Mesenteric fat pad (tissue), 1 donor: ENCODE data around the gene RYR2. TPM values are rescaled to one million over a fixed set of nuclear protein-coding genes. Genes with fewer than 3 reads are reported as not detected.

ENCODE experiments used
- DNase-seq: peaks from one replicate; pipeline ENCODE4 v3.0.0-alpha.2; 2020; ENCODE audit warnings: low spot score
- total RNA-seq: library from RNA; stranded (reverse); fragmentation: NEBNext Ultra II Directional; extraction: Animal tissue kit (Norgen Biotek cat#: 25700); gene quantifications from one replicate; pipeline ENCODE4 v1.2.1, GENCODE V29; 2021
- donor health status: DM: yes; HTN: yes; CAD: no.

Gene RYR2
- total RNA-seq, 1 donor from 2014 or later = 0.45 TPM

DNA sequence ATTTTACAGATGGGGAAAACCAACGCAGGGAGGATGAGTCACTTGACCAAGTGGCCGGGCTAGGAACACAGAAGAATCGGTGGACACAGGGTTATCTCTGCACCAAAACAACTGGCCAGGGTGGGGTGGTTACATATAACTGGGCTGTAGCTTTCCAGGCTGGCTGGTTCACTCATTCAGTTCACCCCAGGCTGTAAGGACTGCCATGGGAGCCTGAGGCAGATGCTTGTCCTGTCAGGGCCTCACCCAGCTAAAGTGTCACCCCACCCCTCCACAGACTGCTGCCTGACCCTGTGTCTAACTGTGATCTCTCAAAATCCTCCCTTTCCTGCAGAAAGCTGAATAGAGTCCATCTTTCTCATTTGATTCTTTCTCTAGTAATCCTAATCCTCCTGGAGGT, 387.3 kb downstream of the RYR2 start:
- no peak for DNase-seq

DNA sequence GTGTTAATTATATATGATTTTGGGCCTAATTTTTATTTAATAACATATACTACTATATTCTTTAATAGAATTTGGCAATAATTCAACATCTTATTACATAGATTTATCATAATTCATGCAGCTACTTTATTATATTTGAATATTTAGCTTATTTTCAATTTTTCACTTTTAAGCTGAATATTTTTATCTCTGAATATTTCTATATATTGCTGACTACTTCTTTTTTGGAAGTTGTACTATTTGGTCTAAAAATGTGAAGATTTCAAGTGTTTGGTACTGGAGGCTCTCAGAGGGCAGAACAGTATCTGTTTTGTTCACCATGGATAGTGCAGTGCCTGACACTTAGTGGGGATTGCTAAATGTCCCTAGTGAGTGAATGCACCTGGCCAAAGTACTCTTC, 389.5 kb downstream of the RYR2 start:
- DNase-seq = no peak

DNA sequence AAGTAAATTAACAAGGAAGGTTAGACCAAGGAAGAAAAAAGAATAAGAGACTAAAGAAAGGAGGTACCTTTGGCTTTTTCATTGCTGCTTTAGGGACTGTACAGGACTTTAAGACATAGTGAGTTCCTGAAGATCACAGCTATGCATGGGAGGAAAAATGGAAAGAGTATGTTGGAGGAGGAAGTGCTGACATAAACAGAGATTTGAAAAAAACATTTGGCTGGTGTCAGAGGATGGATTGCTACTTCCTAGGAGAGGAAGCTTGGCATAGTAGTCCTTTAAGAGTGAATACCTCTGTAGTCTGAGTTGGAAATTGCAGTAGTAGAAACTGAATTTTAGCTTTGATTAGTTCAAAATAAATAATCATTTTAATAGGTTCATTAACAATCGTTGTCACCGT, 398.4 kb downstream of the RYR2 start:
- no peak for DNase-seq

DNA sequence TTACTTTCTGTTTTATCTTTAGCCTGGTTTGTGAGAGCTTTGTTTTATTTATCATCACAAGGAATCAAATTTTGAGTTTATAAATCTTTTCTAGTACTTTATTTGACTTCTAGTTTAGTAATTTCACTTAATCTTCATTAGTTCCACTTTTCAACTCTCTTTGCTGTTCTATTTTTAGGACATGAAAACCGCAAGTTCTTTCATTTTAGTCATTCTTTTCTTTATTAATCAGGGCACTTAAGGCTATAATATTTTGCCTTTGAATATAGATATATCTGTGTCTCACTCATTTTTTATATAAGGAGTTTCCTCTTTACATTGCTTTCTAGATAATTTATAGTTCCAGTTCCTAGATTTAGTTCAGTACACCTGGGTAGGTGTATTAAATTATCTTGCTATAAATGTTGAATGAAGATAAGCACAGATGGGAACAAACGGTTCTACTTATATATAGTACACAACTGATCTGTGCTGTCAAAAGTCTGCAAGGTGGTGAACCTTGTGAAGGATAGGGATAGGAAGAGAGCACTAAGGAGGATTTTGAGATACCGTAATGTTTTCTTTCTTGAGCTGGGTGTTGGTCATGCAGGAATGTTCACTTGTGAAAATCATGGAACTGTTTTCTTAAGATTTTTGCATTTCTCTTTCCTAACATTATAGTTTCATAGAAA, 402.3 kb downstream of the RYR2 start:
- DNase-seq = no peak

DNA sequence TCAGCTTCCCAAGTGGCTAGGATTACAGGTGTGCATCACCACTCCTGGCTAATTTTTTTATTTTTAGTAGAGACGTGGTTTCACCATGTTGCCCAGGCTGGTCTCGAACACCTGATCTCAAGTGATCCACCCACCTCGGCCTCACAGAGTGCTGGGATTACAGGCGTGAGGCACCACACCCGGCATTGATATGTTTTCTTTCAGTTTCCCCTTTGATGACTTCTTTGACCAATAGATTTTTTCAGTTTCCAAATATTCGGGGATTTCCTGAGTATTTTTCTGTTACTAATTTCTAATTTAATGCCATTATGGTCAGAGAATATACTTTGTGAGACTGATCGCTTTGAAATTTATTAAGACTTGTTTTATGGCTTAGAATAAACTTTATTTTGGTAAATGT, 406.1 kb downstream of the RYR2 start:
- no peak for DNase-seq

DNA sequence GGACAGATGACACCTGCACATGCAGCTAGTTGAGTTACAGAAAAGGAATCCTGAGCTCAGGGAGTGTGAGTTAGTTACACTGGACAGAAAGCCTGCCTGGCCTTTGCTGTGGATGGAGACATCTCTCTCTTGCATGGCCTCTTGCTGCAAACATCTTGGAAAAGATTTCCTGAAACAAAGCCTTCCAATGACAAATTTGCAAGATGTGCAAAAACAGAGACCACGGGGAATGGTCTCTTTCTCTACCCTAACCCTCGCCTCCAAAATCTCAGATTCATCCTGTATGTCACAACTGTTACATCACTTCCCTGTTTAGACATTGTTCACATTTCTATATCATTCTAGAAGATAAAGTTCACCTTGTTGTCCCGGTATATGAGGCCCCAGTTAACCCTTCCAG, 415.6 kb downstream of the RYR2 start:
- DNase-seq = no peak

DNA sequence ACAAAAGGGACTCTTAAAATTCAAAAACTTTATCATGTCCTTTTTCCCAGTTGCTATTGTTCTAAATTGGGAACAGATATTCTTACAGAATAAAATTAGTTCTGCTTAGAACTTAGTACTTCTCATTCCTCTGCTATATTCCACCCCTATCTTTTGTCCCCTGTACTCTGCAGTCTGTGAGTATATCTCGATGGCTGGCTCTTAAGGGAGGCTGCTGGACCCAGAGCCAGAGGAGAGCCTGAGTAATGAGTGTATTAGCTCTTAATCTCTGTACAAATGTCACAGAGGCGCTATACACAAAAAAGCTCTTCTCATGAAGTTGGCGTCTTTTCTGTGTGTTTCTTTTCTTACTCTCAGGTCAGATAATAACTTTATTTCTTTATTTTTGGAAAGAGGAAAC, 425.3 kb downstream of the RYR2 start:
- no peak for DNase-seq

DNA sequence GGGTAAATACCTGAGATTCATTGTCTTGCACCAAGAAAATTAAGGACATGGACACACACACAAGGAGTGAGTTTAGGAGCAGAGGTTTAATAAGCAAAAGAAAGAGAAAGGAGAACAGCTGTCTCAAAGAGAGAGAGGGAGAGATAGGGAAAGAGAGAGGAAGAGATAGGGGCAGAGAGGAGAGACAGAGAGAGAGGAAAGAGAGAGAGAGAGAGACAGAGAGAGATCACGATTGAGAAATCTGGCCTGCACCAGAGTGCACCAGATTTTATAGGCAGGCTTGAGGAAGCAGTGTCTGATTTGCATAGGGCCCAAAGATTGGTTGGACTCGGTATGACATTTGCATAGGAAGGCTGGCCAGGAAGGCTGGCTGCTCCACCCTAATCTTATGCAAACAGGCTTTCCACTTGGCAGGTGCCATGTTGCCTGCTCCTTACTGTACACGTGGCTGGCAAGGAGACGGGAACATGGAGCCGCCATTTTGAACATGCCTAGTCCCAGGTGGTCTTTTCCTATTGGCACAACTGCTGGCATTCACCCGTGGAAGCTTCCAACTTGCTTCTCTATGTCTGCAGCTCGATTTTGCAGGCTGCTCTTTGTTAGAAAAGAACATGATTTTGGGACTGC, 428.8 kb downstream of the RYR2 start:
- no peak for DNase-seq

DNA sequence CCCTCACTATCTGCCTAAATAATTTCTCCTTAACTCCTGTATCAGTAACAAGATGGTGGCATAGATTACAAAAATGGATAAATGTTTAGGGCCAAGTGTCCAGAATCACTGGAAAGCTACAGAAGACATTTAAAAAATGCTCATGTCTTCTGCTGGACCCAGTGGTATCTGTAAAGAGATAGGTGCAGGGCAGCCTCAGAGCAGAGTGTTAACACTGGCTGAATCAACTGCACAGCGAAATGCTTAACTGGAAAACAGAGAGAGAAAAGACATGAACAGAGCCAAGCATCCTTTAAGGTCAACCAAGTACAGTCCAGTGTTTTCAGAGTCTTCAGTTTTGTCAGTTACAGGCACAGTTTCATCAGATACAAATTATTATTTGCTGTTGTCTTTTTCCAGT, 429.4 kb downstream of the RYR2 start:
- no peak for DNase-seq

DNA sequence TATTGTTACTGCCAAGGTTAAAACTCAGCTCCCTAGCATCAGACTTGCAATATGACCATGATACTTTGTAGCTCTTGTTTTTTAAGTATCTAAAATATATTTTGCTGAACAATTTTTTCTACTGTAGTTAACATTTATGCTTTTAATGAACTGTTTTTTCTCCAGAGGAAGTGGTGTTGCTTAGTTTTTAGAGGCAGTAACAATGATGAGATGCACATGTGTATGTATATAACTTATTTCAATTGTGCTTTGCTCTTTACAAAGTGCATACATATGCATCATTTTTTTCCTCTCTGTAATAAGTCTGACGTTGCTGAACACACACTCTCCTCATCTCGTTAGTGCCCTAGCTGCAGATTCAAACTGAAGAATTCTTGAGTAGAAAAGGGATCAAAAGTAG, 430.0 kb downstream of the RYR2 start:
- no peak for DNase-seq

DNA sequence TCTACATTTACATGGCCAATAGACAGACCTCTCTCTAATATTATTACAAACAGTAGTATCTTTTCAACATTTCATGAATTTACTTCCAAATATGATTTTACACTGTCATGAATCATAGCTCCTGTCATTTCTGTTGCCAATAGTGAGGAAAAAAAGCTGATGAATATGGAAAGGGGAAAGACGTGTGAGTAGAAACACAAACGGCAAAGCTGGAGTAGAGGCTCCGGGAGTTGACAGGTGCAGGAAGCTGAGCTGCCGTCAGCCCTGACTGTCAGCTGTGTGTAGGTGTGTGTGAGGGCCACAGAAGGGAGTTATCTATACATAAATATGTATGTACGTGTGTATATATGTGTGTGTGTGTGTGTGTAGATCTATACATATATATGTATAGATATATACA, 431.9 kb downstream of the RYR2 start:
- DNase-seq = no peak

DNA sequence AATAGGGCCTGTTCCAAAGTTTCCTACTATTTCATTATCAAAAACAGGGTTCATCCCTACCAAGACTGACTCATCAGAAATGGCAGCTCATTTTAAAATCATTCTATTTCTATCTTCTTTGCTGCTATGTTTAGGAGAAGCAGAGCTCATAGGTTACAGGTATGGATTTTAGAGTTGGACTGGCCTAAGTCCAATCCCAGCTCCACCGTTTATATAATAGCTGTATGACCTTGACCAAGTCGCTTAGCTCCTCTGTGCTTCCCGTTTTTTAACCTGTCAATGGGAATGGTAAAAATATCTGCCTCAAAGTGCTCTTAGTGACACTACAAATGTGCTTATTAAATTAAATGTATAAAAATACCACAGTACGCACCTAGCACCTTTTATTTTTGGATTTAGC, 436.1 kb downstream of the RYR2 start:
- DNase-seq = no peak

DNA sequence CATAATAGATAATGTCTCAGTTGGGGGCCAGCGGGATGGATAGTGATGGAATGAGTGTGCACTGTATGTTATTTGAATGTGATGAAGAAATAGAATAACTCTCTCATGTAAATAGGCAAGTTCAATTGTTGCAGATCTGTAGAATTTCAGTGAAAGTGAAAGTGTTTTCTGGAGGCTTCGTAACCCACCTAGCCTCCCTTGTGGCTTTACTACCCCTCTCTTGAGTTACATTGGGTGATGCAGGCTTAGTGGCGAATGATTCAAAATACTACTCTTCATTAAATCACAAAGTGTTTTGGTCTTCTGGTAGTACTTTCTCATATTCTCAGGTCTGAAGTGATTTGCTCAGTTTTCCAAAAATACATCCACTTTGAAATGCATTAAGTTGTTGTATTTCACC, 436.9 kb downstream of the RYR2 start:
- DNase-seq = no peak

DNA sequence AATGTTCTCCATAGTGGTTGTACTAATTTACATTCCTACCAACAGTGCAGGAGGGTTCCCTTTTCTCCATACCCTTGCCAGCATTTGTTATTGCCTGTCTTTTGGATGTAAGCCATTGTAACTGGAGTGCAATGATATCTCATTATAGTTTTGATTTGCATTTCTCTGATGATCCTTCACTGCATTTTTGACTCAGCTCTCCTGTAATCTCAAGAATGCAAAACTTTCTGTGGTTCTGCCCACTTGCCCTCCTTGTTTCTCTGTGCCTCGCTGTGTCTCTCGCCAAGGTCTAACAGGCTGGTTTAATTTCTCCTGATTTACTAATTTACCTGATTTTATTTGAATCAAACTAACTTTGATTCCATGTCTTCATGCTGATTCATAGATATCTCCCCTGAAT, 440.8 kb downstream of the RYR2 start:
- no peak for DNase-seq

DNA sequence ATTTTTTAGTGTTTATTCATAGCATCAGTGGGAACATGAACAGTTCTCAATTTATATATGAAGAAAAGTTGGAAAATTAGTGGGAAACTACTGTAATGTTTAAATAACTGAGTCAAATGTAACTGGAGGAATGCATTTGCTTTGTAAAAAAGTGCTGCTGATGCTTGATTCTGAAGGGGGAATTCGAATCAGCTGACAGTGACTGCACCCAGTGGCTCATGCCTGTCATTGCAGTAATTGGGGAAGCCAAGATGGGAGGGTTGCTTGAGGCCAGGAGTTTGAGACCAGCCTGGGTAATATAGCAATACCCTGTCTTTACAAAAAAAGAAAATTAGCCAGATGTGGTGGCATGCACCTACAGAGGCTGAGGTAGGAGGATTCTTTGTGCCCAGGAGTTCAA, 450.4 kb downstream of the RYR2 start:
- no peak for DNase-seq

DNA sequence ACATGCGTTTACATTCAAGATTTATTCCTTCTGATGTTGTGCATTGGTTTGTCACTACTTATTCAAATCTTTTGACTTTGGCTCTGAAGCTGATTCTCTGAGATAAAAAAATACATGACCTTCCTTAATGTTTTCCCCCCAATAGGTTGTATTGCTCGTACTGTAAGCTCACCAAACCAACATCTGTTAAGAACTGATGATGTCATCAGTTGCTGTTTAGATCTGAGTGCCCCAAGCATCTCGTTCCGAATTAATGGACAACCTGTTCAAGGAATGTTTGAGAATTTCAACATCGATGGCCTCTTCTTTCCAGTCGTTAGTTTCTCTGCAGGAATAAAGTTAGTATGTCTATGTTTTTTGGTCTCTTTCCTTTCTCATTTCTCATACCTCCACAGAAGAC, 458.6 kb downstream of the RYR2 start:
- no peak for DNase-seq

DNA sequence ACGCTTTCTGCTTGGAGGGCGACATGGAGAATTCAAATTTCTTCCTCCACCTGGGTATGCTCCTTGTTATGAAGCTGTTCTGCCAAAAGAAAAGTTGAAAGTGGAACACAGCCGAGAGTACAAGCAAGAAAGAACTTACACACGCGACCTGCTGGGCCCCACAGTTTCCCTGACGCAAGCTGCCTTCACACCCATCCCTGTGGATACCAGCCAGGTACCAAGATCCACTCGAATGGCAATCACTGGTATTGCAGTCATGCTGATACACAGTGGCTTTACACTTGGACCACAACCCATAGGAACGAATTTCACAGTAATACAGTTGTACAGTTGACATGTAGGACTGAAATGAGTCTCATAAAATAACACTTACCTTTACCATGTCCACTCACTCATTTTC, 461.3 kb downstream of the RYR2 start:
- DNase-seq = no peak

DNA sequence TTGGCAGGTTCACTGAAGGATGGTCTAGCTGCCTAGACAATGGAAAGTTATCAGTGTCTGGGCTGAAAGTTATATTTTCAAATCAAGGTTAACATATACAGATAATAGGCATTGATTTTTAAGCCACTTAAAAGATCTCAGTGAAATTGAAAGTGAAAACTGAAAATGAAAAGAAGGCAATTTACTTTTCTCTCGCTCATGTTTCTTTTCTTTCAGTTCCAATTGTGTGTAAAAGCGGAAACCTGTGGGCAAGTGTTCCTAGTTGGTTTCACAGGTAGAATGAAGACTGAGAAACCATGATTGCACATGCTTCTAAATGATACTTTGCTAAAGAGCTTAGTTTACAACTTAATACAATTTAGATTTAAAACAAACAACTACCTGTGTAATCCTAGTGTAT, 465.0 kb downstream of the RYR2 start:
- DNase-seq = no peak

DNA sequence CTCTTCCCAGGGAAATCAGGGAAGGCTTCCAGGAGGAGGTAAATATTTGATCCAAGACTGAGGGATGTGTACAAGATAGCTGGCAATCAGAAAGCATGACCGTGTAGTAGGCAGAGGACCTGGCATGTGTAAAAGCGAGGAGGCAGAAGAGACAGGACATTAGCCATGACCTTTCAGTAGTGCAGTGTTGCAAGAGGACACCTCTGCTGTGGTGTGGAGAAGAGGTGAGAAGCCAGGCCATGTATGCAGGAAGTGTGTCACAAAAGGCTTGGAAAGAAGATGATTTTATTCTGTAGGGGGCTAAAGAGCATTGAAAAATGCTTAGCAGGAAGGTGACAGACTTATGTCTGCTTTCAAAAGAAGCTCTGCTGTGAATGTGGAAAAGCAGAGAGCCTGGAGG, 467.8 kb downstream of the RYR2 start:
- DNase-seq = no peak

DNA sequence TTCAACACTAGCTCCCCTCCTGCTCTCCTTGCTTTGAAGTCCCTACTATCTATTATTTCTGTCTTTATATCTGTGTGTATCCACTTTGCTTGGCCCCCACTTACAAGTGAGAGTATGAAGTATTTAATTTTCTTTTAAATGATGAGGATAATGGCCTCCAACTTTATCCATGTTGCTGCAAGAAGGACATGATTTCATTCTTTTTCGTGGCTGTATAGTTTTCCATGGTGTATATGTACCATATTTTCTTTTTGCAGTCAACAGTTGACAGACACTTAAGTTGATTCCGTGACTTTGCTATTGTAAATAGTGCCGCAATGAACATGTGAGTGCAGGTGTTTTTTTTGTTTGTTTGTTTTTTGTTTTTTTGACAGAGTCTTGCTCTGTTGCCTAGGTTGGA, 483.1 kb downstream of the RYR2 start:
- DNase-seq = no peak

DNA sequence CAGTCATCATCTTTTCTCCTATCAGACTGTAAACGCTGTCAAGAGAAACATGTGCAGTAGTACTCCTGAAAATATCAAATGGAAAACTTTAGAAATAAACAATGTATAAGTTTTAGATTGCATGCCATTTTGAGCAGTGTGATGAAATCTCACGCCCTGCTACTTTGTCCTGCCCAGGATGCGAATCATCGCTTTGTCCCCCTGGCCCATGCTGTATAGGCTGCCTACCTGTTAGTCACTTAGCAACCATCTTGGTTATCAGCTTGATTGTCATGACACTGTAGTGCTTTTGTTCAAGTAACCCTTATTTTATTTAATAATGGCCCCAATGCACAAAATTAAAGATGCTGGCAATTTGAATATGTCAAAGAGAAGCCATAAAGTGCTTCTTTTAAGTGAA, 485.8 kb downstream of the RYR2 start:
- no peak for DNase-seq

DNA sequence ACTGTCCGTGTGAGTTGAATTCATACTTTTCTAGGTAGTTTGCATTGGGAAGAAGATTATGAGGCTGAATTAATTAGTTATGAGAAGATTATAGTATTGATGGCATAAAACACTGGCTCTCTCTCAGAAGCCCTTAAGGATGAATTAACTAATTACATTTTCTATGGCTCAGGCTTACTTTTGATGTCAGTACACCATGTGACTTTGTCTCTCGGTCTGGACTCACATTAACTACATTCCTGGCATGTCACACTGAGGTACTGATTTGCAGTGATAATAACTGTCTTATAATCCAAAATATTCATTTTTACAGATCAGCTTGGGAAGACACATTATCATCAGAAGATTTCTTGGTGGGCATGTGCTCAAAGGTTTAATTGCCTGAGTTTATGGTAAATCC, 486.6 kb downstream of the RYR2 start:
- no peak for DNase-seq

DNA sequence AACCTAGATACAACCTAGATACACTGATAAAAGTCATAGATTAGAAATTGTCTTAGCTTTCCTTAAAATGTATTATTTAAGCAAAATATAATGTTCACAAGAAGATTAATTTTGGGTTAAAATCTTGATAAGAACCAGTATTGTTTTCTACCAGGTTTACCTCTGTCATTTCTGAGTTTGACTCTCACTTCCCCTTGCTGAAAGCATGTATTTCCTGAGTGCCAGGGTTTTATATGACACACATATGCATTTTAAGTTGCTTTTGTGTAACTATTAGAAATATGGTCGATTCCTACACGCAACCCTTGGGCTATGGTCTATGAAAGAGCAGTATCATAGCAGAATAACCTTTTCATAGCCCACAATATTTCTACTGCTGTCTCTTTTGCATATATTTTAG, 497.1 kb downstream of the RYR2 start:
- DNase-seq = no peak
